ENCODE measurements around the gene TRPV6.

GRCh38 chr7:142859411-142859810 is 26.1 kb downstream of the TRPV6 start:
- no peak for TF ChIP-seq CTCF (IDR thresholded peaks at IDR 0.05)
- TF ChIP-seq EZH2 (IDR thresholded peaks at IDR 0.05) = no peak
